Measurements from ENCODE around the gene NLRP9. TPM values are rescaled to one million over a fixed set of nuclear protein-coding genes. Genes with fewer than 3 reads are reported as not detected.

Gene NLRP9
- total RNA-seq, 1 donor from 2014 or later, result not detected

- no peak for TF ChIP-seq CTCF (conservative IDR thresholded peaks at IDR 0.05; ENCODE audit: low read depth, low read length)
- DNase-seq (ENCODE audit: low read depth), result no peak
- no peak overlapping the region for H3K4me3 ChIP-seq (ENCODE audit: low read depth, low read length)
These were observed 51.7 kb downstream of the NLRP9 start for GRCh38 chr19:55686311-55687050.

GRCh38 chr19:55685776-55686175, 52.4 kb downstream of the NLRP9 start:
- no peak for TF ChIP-seq CTCF (conservative IDR thresholded peaks at IDR 0.05; ENCODE audit: low read depth, low read length)
- DNase-seq (ENCODE audit: low read depth), result no peak
- no peak overlapping the region for H3K4me3 ChIP-seq (ENCODE audit: low read depth, low read length)

GRCh38 chr19:55684946-55685681, 53.1 kb downstream of the NLRP9 start:
- no peak overlapping the region for H3K4me3 ChIP-seq (ENCODE audit: low read depth, low read length)
- TF ChIP-seq CTCF (conservative IDR thresholded peaks at IDR 0.05; ENCODE audit: low read depth, low read length), result no peak
- DNase-seq (ENCODE audit: low read depth), result no peak

GRCh38 chr19:55683449-55684261, 54.5 kb downstream of the NLRP9 start:
- TF ChIP-seq CTCF (conservative IDR thresholded peaks at IDR 0.05; ENCODE audit: low read depth, low read length), result no peak
- H3K4me3 ChIP-seq (ENCODE audit: low read depth, low read length), result no peak overlapping the region
- no peak for DNase-seq (ENCODE audit: low read depth)

GRCh38 chr19:55681131-55682092, 56.8 kb downstream of the NLRP9 start:
- no peak overlapping the region for H3K4me3 ChIP-seq (ENCODE audit: low read depth, low read length)
- TF ChIP-seq CTCF (conservative IDR thresholded peaks at IDR 0.05; ENCODE audit: low read depth, low read length), result no peak
- DNase-seq (ENCODE audit: low read depth), result peak; percentile 32
